Activated naive CD8-positive, alpha-beta T cell treated with anti-CD3 and anti-CD28 coated beads, Interleukin-2, amount 50 U/mL, for 24 hours (primary cell): ENCODE results near the gene HS3ST3B1.
A peak's percentile ranks its signal among the peaks of the same experiment; 100 is the strongest.

Experiments
- ATAC-seq: fragments of 150-1000 bp; cut with Tn5 transposase; one replicate; pipeline ENCODE4 v1.10.0; 2021
- DNase-seq: peaks from one replicate; pipeline ENCODE4 v3.0.0; 2021
- H3K27ac Mint-ChIP-seq: one replicate; pipeline ENCODE4 v1.8.0; 2021; ENCODE audit warnings: mild to moderate bottlenecking, mixed read lengths
- H3K27me3 Mint-ChIP-seq: one replicate; pipeline ENCODE4 v1.8.0; 2021; ENCODE audit warnings: mixed read lengths
- H3K36me3 Mint-ChIP-seq: one replicate; pipeline ENCODE4 v1.8.0; 2021; ENCODE audit warnings: low read depth, mixed read lengths
- H3K4me1 Mint-ChIP-seq: one replicate; pipeline ENCODE4 v1.8.0; 2021; ENCODE audit warnings: mixed read lengths
- H3K4me3 Mint-ChIP-seq: one replicate; pipeline ENCODE4 v1.8.0; 2021; ENCODE audit warnings: mild to moderate bottlenecking, moderate library complexity, mixed read lengths
- H3K9me3 Mint-ChIP-seq: one replicate; pipeline ENCODE4 v1.8.0; 2021; ENCODE audit warnings: mixed read lengths

HS3ST3B1 gene

GRCh38 chr17:14308965-14309879 lies 8.3 kb downstream of the HS3ST3B1 start:
- no peaks in the 10 kb centered on the region for H3K27me3 Mint-ChIP-seq
- H3K9me3 Mint-ChIP-seq, result no peaks in the 10 kb centered on the region
- peaks cover 66% of the 10 kb centered on the region for H3K4me1 Mint-ChIP-seq
- peaks cover 22% of the 10 kb centered on the region for H3K36me3 Mint-ChIP-seq
- ATAC-seq (peak; percentile 99), DNase-seq (peak; percentile 92)
- H3K27ac Mint-ChIP-seq, result peak overlapping the region; percentile 73
- H3K4me3 Mint-ChIP-seq, result peak overlapping the region; percentile 75

GRCh38 chr17:14310101-14310500 lies 9.2 kb downstream of the HS3ST3B1 start:
- Mint-ChIP-seq H3K9me3 (no peaks in the 10 kb centered on the region), H3K4me1 (peaks cover 58% of the 10 kb centered on the region), H3K27me3 (no peaks in the 10 kb centered on the region), H3K4me3 (peak overlapping the region; percentile 14), H3K36me3 (peaks cover 24% of the 10 kb centered on the region), H3K27ac (no peak overlapping the region)
- ATAC-seq, result no peak
- no peak for DNase-seq

GRCh38 chr17:14310605-14311004 lies 9.7 kb downstream of the HS3ST3B1 start:
- Mint-ChIP-seq H3K36me3 (peaks cover 24% of the 10 kb centered on the region), H3K4me3 (no peak overlapping the region), H3K27me3 (no peaks in the 10 kb centered on the region), H3K4me1 (peaks cover 53% of the 10 kb centered on the region), H3K9me3 (no peaks in the 10 kb centered on the region), H3K27ac (no peak overlapping the region)
- DNase-seq (no peak), ATAC-seq (no peak)

GRCh38 chr17:14311186-14311705 lies 10.4 kb downstream of the HS3ST3B1 start:
- Mint-ChIP-seq H3K9me3 (no peaks in the 10 kb centered on the region), H3K4me1 (peaks cover 52% of the 10 kb centered on the region), H3K27ac (no peak overlapping the region), H3K36me3 (peaks cover 24% of the 10 kb centered on the region), H3K27me3 (no peaks in the 10 kb centered on the region), H3K4me3 (no peak overlapping the region)
- ATAC-seq, result no peak
- DNase-seq, result no peak

- DNase-seq (no peak), ATAC-seq (no peak)
- H3K27me3 Mint-ChIP-seq, result no peaks in the 10 kb centered on the region
- H3K4me1 Mint-ChIP-seq, result peaks cover 54% of the 10 kb centered on the region
- no peaks in the 10 kb centered on the region for H3K9me3 Mint-ChIP-seq
- H3K36me3 Mint-ChIP-seq, result peaks cover 27% of the 10 kb centered on the region
- H3K27ac Mint-ChIP-seq, result no peak overlapping the region
- no peak overlapping the region for H3K4me3 Mint-ChIP-seq
Measured at GRCh38 chr17:14311981-14312380, 11.1 kb downstream of the HS3ST3B1 start.

GRCh38 chr17:14312522-14312921 lies 11.6 kb downstream of the HS3ST3B1 start:
- no peaks in the 10 kb centered on the region for H3K27me3 Mint-ChIP-seq
- peaks cover 55% of the 10 kb centered on the region for H3K4me1 Mint-ChIP-seq
- peaks cover 27% of the 10 kb centered on the region for H3K36me3 Mint-ChIP-seq
- H3K9me3 Mint-ChIP-seq, result no peaks in the 10 kb centered on the region
- DNase-seq (no peak), ATAC-seq (no peak)
- no peak overlapping the region for H3K27ac Mint-ChIP-seq
- H3K4me3 Mint-ChIP-seq, result no peak overlapping the region

- ATAC-seq (peak; percentile 25), DNase-seq (no peak)
- Mint-ChIP-seq H3K36me3 (peaks cover 19% of the 10 kb centered on the region), H3K9me3 (no peaks in the 10 kb centered on the region), H3K27me3 (no peaks in the 10 kb centered on the region), H3K4me3 (no peak overlapping the region), H3K4me1 (peaks cover 62% of the 10 kb centered on the region), H3K27ac (no peak overlapping the region)
Measured at GRCh38 chr17:14316126-14316832, 15.4 kb downstream of the HS3ST3B1 start.

- DNase-seq, result no peak
- Mint-ChIP-seq H3K36me3 (peaks cover 17% of the 10 kb centered on the region), H3K4me3 (no peak overlapping the region), H3K4me1 (peaks cover 67% of the 10 kb centered on the region), H3K27ac (no peak overlapping the region), H3K9me3 (no peaks in the 10 kb centered on the region), H3K27me3 (no peaks in the 10 kb centered on the region)
- ATAC-seq, result no peak
Measured at GRCh38 chr17:14317383-14317782, 16.5 kb downstream of the HS3ST3B1 start.

GRCh38 chr17:14318109-14318917 lies 17.4 kb downstream of the HS3ST3B1 start:
- peaks cover 73% of the 10 kb centered on the region for H3K4me1 Mint-ChIP-seq
- DNase-seq (no peak), ATAC-seq (peak; percentile 27)
- no peaks in the 10 kb centered on the region for H3K27me3 Mint-ChIP-seq
- no peaks in the 10 kb centered on the region for H3K9me3 Mint-ChIP-seq
- peak overlapping the region; percentile 48 for H3K4me3 Mint-ChIP-seq
- peaks cover 11% of the 10 kb centered on the region for H3K36me3 Mint-ChIP-seq
- peak overlapping the region; percentile 52 for H3K27ac Mint-ChIP-seq

- no peaks in the 10 kb centered on the region for H3K9me3 Mint-ChIP-seq
- H3K27ac Mint-ChIP-seq, result peak overlapping the region; percentile 52
- H3K27me3 Mint-ChIP-seq, result no peaks in the 10 kb centered on the region
- ATAC-seq (peak; percentile 79), DNase-seq (no peak)
- peak overlapping the region; percentile 48 for H3K4me3 Mint-ChIP-seq
- H3K4me1 Mint-ChIP-seq, result peaks cover 77% of the 10 kb centered on the region
- H3K36me3 Mint-ChIP-seq, result peaks cover 9% of the 10 kb centered on the region
Measured at GRCh38 chr17:14318918-14319205, 18.0 kb downstream of the HS3ST3B1 start.

- no peak overlapping the region for H3K4me3 Mint-ChIP-seq
- ATAC-seq (no peak), DNase-seq (no peak)
- peaks cover 80% of the 10 kb centered on the region for H3K4me1 Mint-ChIP-seq
- H3K27ac Mint-ChIP-seq, result no peak overlapping the region
- no peaks in the 10 kb centered on the region for H3K9me3 Mint-ChIP-seq
- H3K36me3 Mint-ChIP-seq, result peaks cover 3% of the 10 kb centered on the region
- H3K27me3 Mint-ChIP-seq, result no peaks in the 10 kb centered on the region
Measured at GRCh38 chr17:14320098-14320497, 19.2 kb downstream of the HS3ST3B1 start.

- Mint-ChIP-seq H3K36me3 (peaks cover 4% of the 10 kb centered on the region), H3K4me1 (peaks cover 81% of the 10 kb centered on the region), H3K9me3 (no peaks in the 10 kb centered on the region), H3K27me3 (no peaks in the 10 kb centered on the region), H3K4me3 (no peak overlapping the region), H3K27ac (peak overlapping the region; percentile 82)
- ATAC-seq (no peak), DNase-seq (no peak)
Measured at GRCh38 chr17:14320734-14321475, 20.0 kb downstream of the HS3ST3B1 start.

GRCh38 chr17:14321476-14321949 lies 20.6 kb downstream of the HS3ST3B1 start:
- Mint-ChIP-seq H3K27me3 (no peaks in the 10 kb centered on the region), H3K27ac (peak overlapping the region; percentile 82), H3K36me3 (peaks cover 4% of the 10 kb centered on the region), H3K4me1 (peaks cover 76% of the 10 kb centered on the region), H3K4me3 (no peak overlapping the region), H3K9me3 (no peaks in the 10 kb centered on the region)
- ATAC-seq (peak; percentile 14), DNase-seq (no peak)
